ENCODE measurements around the gene HAPLN1. TPM values are rescaled to one million over a fixed set of nuclear protein-coding genes. Genes with fewer than 3 reads are reported as not detected.

Gene HAPLN1
- total and polyA plus RNA-seq, 2 of the 8 experiments (the other 6 are each of a cell fraction or from before 2014, with no cell fraction given): 0.56 to 2.1 TPM

GRCh38 chr5:83751201-83751600, 30.5 kb upstream of the HAPLN1 start:
- H2AK5ac ChIP-seq (ENCODE audit: low read depth, low read length): no peak overlapping the region
- WGBS, 2 experiments (ENCODE audit: extremely low coverage in 1 of 2, insufficient coverage in 1 of 2, insufficient read length in 1 of 2, insufficient replicate concordance in 2 of 2, low coverage in 1 of 2, low lambda C conversion rate in 2 of 2, missing lambda C conversion rate in 1 of 2): 0% methylated on average over 1 of the region's 1 CpG; no CpG with 5 or more reads in 1 of the 2 experiments
- no peak for FAIRE-seq
- no peak overlapping the region for H3K4me3 ChIP-seq (ENCODE audit: extremely low read depth in 1 of 4, insufficient read depth in 2 of 4, low read depth in 3 of 4, low read length in 4 of 4)
- H3K27ac ChIP-seq (ENCODE audit: low read depth, low read length): no peak overlapping the region
- no peaks in the 10 kb centered on the region for H4K20me1 ChIP-seq (replicated peaks in 1 of 2; ENCODE audit: control insufficient read depth in 1 of 2, insufficient read depth in 2 of 2, low read length in 2 of 2)
- H2AFZ ChIP-seq (ENCODE audit: low read length): no peak overlapping the region
- H3K23me2 ChIP-seq (ENCODE audit: low read depth, low read length): no peaks in the 10 kb centered on the region; the same call in 1 of the 2 replicates
- no peak overlapping the region for H2BK12ac ChIP-seq (ENCODE audit: low read depth, low read length)
- H2BK5ac ChIP-seq (ENCODE audit: low read depth, low read length): no peak overlapping the region
- no peak overlapping the region for H4K91ac ChIP-seq (replicated peaks; ENCODE audit: insufficient read length, low read length)
- no peak overlapping the region for H2BK15ac ChIP-seq (ENCODE audit: low read length)
- H3K4me2 ChIP-seq (ENCODE audit: insufficient read depth in 1 of 2, low read depth in 2 of 2, low read length in 2 of 2): no peak overlapping the region
- no peak overlapping the region for H4K8ac ChIP-seq (ENCODE audit: extremely low read depth, insufficient read depth, low read length)
- no peaks in the 10 kb centered on the region for H3K36me3 ChIP-seq (ENCODE audit: control insufficient read depth in 2 of 4, insufficient read depth in 4 of 4, low read length in 3 of 4)
- CTCF ChIA-PET (ENCODE audit: partially characterized antibody): no interaction called here
- H3K27me3 ChIP-seq (replicated peaks in 1 of 4; ENCODE audit: control insufficient read depth in 3 of 4, extremely low read depth in 1 of 4, insufficient read depth in 3 of 4, low read length in 3 of 4): no peaks in the 10 kb centered on the region
- H3K4me1 ChIP-seq (replicated peaks in 1 of 4; ENCODE audit: control insufficient read depth in 3 of 4, insufficient read depth in 4 of 4, low read length in 3 of 4): no peaks in the 10 kb centered on the region
- H2BK120ac ChIP-seq (replicated peaks; ENCODE audit: low read depth, low read length): no peak overlapping the region
- no peak for DNase-seq (ENCODE audit: low read depth in 1 of 2, low spot score in 2 of 2)
- no peak overlapping the region for H3K9ac ChIP-seq (replicated peaks in 1 of 4; ENCODE audit: extremely low read depth in 1 of 4, low read depth in 3 of 4, low read length in 3 of 4)
- H3K56ac ChIP-seq (replicated peaks; ENCODE audit: insufficient read length, low read depth, low read length): no peak overlapping the region
- POLR2A ChIA-PET (ENCODE audit: partially characterized antibody): no interaction called here
- no peak overlapping the region for H3K4ac ChIP-seq (replicated peaks; ENCODE audit: insufficient read length, low read depth, low read length)
- H3K79me2 ChIP-seq (ENCODE audit: control insufficient read depth in 1 of 2, insufficient read depth in 2 of 2, low read length in 2 of 2): no peaks in the 10 kb centered on the region
- no peak overlapping the region for H4K5ac ChIP-seq (ENCODE audit: insufficient read length, low read depth, low read length)
- peaks cover 2% of the 10 kb centered on the region in 2 experiments; a peak in 2 of 4 replicates for H3K9me3 ChIP-seq (ENCODE audit: insufficient read depth in 2 of 2, low read depth in 1 of 2, low read length in 1 of 2)
- no peaks in the 10 kb centered on the region for H3K79me1 ChIP-seq (ENCODE audit: low read depth, low read length)
- H3K23ac ChIP-seq (ENCODE audit: insufficient read length): no peak overlapping the region
- H3K14ac ChIP-seq (ENCODE audit: insufficient read length): no peak overlapping the region
- no peak overlapping the region for H2BK20ac ChIP-seq (ENCODE audit: low read length)
- no peak overlapping the region for H3K18ac ChIP-seq (ENCODE audit: extremely low read depth, low read length)
- no peak for TF ChIP-seq CTCF (IDR thresholded peaks at IDR 0.05; ENCODE audit: control extremely low read depth in 1 of 3, insufficient read depth in 1 of 3, low read depth in 1 of 3, low read length in 3 of 3)
- TF ChIP-seq CHD1 (IDR thresholded peaks at IDR 0.05; ENCODE audit: low read depth, low read length): no peak
- TF ChIP-seq ZNF274 (IDR thresholded peaks at IDR 0.05; ENCODE audit: borderline replicate concordance, extremely low read depth, low read length): no peak
- TF ChIP-seq SP1 (IDR thresholded peaks at IDR 0.05; ENCODE audit: low read depth, low read length): no peak
- no peak for TF ChIP-seq KDM4A (IDR thresholded peaks at IDR 0.05; ENCODE audit: low read depth, low read length, severe bottlenecking)
- TF ChIP-seq RBBP5 (IDR thresholded peaks at IDR 0.05; ENCODE audit: borderline replicate concordance, low read depth, low read length): no peak
- TF ChIP-seq YY1 (IDR thresholded peaks at IDR 0.05; ENCODE audit: low read depth, low read length): no peak
- no peak for TF ChIP-seq NANOG (IDR thresholded peaks at IDR 0.05; ENCODE audit: insufficient read depth, low read depth, low read length, poor library complexity, severe bottlenecking)
- TF ChIP-seq ATF3 (IDR thresholded peaks at IDR 0.05; ENCODE audit: insufficient read depth, low read depth, low read length): no peak
- no peak for TF ChIP-seq KDM1A (IDR thresholded peaks at IDR 0.05; ENCODE audit: borderline replicate concordance, low read length)
- no peak for TF ChIP-seq SUZ12 (IDR thresholded peaks at IDR 0.05; ENCODE audit: low read length)
- TF ChIP-seq SP4 (IDR thresholded peaks at IDR 0.05; ENCODE audit: low read length): no peak
